ENCODE data around the gene HAGH. TPM values are rescaled to one million over a fixed set of nuclear protein-coding genes. Genes with fewer than 3 reads are reported as not detected.
A peak's percentile ranks its signal among the peaks of the same experiment; 100 is the strongest.

The HAGH gene
- total RNA-seq, 6 donors from 2014 or later = 84.5 to 251 (median 122) TPM

GRCh38 chr16:1821861-1822611, 4.6 kb downstream of the HAGH start:
- WGBS, 2 donors = 94 to 97% methylated on average over 24 of the region's 24 CpGs
- TF ChIP-seq, protein P1, sequence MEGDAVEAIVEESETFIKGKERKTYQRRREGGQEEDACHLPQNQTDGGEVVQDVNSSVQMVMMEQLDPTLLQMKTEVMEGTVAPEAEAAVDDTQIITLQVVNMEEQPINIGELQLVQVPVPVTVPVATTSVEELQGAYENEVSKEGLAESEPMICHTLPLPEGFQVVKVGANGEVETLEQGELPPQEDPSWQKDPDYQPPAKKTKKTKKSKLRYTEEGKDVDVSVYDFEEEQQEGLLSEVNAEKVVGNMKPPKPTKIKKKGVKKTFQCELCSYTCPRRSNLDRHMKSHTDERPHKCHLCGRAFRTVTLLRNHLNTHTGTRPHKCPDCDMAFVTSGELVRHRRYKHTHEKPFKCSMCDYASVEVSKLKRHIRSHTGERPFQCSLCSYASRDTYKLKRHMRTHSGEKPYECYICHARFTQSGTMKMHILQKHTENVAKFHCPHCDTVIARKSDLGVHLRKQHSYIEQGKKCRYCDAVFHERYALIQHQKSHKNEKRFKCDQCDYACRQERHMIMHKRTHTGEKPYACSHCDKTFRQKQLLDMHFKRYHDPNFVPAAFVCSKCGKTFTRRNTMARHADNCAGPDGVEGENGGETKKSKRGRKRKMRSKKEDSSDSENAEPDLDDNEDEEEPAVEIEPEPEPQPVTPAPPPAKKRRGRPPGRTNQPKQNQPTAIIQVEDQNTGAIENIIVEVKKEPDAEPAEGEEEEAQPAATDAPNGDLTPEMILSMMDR (IDR thresholded peaks at IDR 0.05) = no peak
- TF ChIP-seq EP300 (IDR thresholded peaks at IDR 0.05) = no peak
- TF ChIP-seq POLR2AphosphoS5 (IDR thresholded peaks at IDR 0.05) = no peak
- no peak for TF ChIP-seq POLR2A (IDR thresholded peaks at IDR 0.05)
- H3K4me3 ChIP-seq = no peak overlapping the region
- H3K9me3 ChIP-seq = no peaks in the 10 kb centered on the region
- no peak overlapping the region for H3K27ac ChIP-seq
- H3K36me3 ChIP-seq = peaks cover 18 to 60% (median 49%) of the 10 kb centered on the region in 4 donors
- peak in 1 of 2 donors; percentile 72 for DNase-seq
- ATAC-seq (ENCODE audit: low FRiP score in 2 of 2) = no peak
- H3K27me3 ChIP-seq = no peaks in the 10 kb centered on the region
- peaks cover 13 to 27% (median 14%) of the 10 kb centered on the region in 4 donors for H3K4me1 ChIP-seq

GRCh38 chr16:1820946-1821290, 5.7 kb downstream of the HAGH start:
- WGBS, 2 donors = 93 to 96% methylated on average over 7 to 12 of the region's 12 CpGs
- no peak overlapping the region for H3K4me3 ChIP-seq
- no peak overlapping the region for H3K27ac ChIP-seq
- no peaks in the 10 kb centered on the region for H3K9me3 ChIP-seq
- TF ChIP-seq POLR2A (IDR thresholded peaks at IDR 0.05) (no peak), EP300 (IDR thresholded peaks at IDR 0.05) (no peak), POLR2AphosphoS5 (IDR thresholded peaks at IDR 0.05) (no peak)
- TF ChIP-seq, protein P1 (IDR thresholded peaks at IDR 0.05) = no peak
- no peak for ATAC-seq (ENCODE audit: low FRiP score in 2 of 2)
- H3K4me1 ChIP-seq = peaks cover 13 to 22% (median 14%) of the 10 kb centered on the region in 4 donors
- H3K27me3 ChIP-seq = no peaks in the 10 kb centered on the region
- peaks cover 25 to 71% (median 60%) of the 10 kb centered on the region in 4 donors for H3K36me3 ChIP-seq
- DNase-seq = peak in 1 of 2 donors; percentile 72

DNA sequence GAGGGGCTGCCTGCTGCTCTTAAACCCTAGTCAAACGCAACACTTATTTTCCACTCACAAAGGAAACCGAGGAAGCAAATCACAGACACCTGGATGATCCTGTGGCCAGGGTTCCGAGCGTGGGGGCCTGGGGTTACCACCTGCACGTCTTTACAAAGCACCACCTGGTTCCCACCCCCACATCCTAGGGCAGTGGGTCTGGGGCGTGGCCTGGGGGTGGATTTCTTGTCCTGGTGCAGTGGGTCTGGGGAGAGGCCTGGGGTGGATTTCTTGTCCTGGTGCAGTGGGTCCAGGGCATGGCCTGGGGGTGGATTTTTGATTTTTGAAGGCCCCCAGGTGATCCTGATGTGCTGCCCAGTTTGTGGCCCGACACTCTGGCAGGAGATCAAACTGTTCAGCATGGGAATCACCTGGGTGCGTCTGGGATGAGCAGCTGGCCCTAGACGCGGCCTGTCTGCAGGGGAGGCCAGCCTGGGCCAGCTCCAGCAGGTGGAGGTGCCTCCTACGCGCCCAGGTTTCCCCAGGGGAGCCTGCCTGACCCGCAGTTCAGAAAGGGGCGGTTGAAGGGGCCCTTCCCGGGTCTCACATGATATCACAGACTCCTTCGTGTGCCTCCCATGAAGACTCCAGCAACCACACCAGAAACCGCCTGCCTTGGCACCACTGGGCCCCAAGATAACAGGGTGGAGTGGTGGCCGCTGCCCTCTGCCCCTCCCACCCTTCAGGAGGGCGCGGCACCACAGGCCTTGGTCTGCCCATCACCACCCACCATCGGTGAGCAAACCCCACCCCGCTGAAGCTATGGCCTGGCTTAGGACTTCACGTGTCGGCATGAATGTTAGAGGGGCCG, 6.3 kb downstream of the HAGH start:
- WGBS, 2 donors = 89 to 93% methylated on average over 11 to 16 of the region's 25 CpGs
- H3K9me3 ChIP-seq = no peaks in the 10 kb centered on the region
- no peaks in the 10 kb centered on the region for H3K27me3 ChIP-seq
- ATAC-seq (ENCODE audit: low FRiP score in 2 of 2) = no peak
- DNase-seq = no peak
- TF ChIP-seq EP300 (IDR thresholded peaks at IDR 0.05) = no peak
- H3K36me3 ChIP-seq = peaks cover 25 to 77% (median 65%) of the 10 kb centered on the region in 4 donors
- peaks cover 8 to 16% (median 9%) of the 10 kb centered on the region in 4 donors for H3K4me1 ChIP-seq
- H3K27ac ChIP-seq = no peak overlapping the region
- no peak overlapping the region for H3K4me3 ChIP-seq

DNA sequence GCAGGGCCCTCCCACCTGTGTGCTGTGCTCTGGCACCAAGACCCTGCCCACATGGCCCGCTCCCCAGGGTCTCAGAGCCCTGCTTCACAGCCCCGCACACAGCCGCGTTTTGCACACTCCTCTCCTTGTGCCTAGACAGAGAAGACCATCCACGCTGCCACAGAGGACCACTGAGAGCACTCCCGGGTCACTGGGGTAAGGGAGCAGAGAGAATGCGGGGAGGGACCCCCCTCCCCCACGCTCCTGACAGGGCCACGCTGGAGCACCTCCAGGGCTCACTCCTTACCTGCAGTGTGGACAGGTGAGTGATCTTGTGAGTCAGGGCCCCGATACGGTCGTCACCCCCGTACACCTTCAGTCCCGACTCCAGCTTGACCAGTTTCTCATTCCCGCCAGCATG, 7.0 kb downstream of the HAGH start:
- Histone ChIP-seq H3K27ac (no peak overlapping the region), H3K27me3 (no peaks in the 10 kb centered on the region), H3K36me3 (peaks cover 25 to 82% (median 65%) of the 10 kb centered on the region in 4 donors), H3K4me1 (peaks cover under 1 to 9% (median 2%) of the 10 kb centered on the region in 4 donors), H3K9me3 (no peaks in the 10 kb centered on the region), H3K4me3 (no peak overlapping the region)
- no peak for TF ChIP-seq EP300 (IDR thresholded peaks at IDR 0.05)
- no peak for TF ChIP-seq POLR2AphosphoS5 (IDR thresholded peaks at IDR 0.05)
- TF ChIP-seq, protein P1 (IDR thresholded peaks at IDR 0.05) = no peak
- DNase-seq (no peak), ATAC-seq (ENCODE audit: low FRiP score in 2 of 2) (no peak)
- WGBS, 2 donors = 93 to 95% methylated on average over 12 to 15 of the region's 15 CpGs

DNA sequence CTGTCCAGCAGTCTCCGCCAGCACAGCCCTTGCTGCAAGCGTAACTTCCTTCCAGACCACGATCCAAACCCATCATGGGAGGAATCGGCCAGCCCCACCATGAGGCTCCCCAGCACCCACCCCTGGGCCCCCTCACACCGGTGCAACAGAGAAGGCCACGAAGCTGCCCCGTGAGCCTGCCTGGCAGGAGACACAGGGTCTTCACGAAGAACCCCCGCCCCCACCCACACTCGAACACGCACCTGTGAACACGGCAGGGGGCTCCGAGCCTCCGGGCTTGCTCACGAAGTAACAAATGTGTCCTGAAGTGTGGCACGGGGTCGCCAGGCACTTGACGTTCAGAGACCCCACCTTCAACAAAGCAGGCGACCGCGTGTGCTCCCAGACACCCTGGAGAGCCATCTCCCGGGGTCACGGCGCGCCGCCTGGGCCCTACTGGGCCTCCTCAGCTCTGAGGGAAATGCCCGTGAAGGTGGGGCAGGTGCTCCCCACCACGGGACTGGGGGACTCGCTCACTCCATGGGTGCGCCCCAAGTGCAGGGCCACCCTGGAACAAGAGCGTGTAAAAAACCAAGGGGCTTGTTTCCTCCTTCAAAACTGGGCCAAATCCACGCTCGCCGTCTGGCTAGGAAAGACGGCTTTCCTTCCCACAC, 7.6 kb downstream of the HAGH start:
- Histone ChIP-seq H3K4me3 (no peak overlapping the region), H3K9me3 (no peaks in the 10 kb centered on the region), H3K4me1 (peaks cover 0 to 3% (median 0%) of the 10 kb centered on the region in 4 donors), H3K27me3 (no peaks in the 10 kb centered on the region), H3K27ac (no peak overlapping the region), H3K36me3 (peaks cover 25 to 83% (median 67%) of the 10 kb centered on the region in 4 donors)
- DNase-seq (peak in 1 of 2 donors; percentile 75), ATAC-seq (ENCODE audit: low FRiP score in 2 of 2) (no peak)
- WGBS, 2 donors = 90 to 93% methylated on average over 9 to 32 of the region's 35 CpGs
- TF ChIP-seq POLR2AphosphoS5 (IDR thresholded peaks at IDR 0.05) (no peak), EP300 (IDR thresholded peaks at IDR 0.05) (no peak), POLR2A (IDR thresholded peaks at IDR 0.05) (no peak)

Measured in upper lobe of left lung (tissue), 6 donors.